ENCODE measurements around the gene MEX3B.
A peak's percentile ranks its signal among the peaks of the same experiment; 100 is the strongest.
"Not testable (repeated sequence)": the region's sequence is repeated elsewhere in the genome, so short reads cannot be mapped to it uniquely, and the experiment has no call there.

Gene MEX3B

GRCh38 chr15:82031871-82032270, 13.9 kb downstream of the MEX3B start:
- Histone ChIP-seq H3K56ac (ENCODE audit: low read length) (no peak overlapping the region), H3K4me3 (ENCODE audit: low read length) (no peak overlapping the region), H3K4me2 (ENCODE audit: low read length) (no peak overlapping the region), H4K5ac (ENCODE audit: low read length) (no peak overlapping the region), H3K4ac (ENCODE audit: low read depth, low read length) (no peak overlapping the region), H3K23ac (ENCODE audit: low read length) (no peak overlapping the region), H2BK120ac (ENCODE audit: low read depth, low read length) (no peak overlapping the region), H2BK15ac (replicated peaks; ENCODE audit: low read depth) (no peak overlapping the region), H2BK5ac (ENCODE audit: low read length) (no peak overlapping the region), H3K27ac (ENCODE audit: low read depth, low read length) (no peak overlapping the region), H3K27me3 (ENCODE audit: insufficient read depth, low read length, poor library complexity) (no peaks in the 10 kb centered on the region), H3K9ac (ENCODE audit: low read length) (no peak overlapping the region), H2AK5ac (ENCODE audit: low read length) (no peak overlapping the region), H3K36me3 (ENCODE audit: control insufficient read depth, insufficient read depth, low read length) (no peaks in the 10 kb centered on the region), H3K18ac (ENCODE audit: low read length) (no peak overlapping the region), H3K79me1 (ENCODE audit: low read length) (no peaks in the 10 kb centered on the region), H3K4me1 (ENCODE audit: control insufficient read depth, low read depth, low read length) (no peaks in the 10 kb centered on the region), H3K79me2 (ENCODE audit: control insufficient read depth, insufficient read depth, low read length) (no peaks in the 10 kb centered on the region), H4K8ac (ENCODE audit: low read depth, low read length) (no peak overlapping the region)
- no peak for DNase-seq
- WGBS (ENCODE audit: extremely low coverage, insufficient coverage, low lambda C conversion rate) = no CpG with 5 or more reads among the region's 5 CpGs

- Histone ChIP-seq H3K9ac (ENCODE audit: low read length) (no peak overlapping the region), H2BK5ac (ENCODE audit: low read length) (no peak overlapping the region), H2BK15ac (replicated peaks; ENCODE audit: low read depth) (no peak overlapping the region), H4K5ac (ENCODE audit: low read length) (no peak overlapping the region), H3K4me3 (ENCODE audit: low read length) (no peak overlapping the region), H3K79me1 (ENCODE audit: low read length) (no peaks in the 10 kb centered on the region), H4K8ac (ENCODE audit: low read depth, low read length) (no peak overlapping the region), H3K18ac (ENCODE audit: low read length) (no peak overlapping the region), H3K56ac (ENCODE audit: low read length) (no peak overlapping the region), H3K4me2 (ENCODE audit: low read length) (no peak overlapping the region), H3K27me3 (ENCODE audit: insufficient read depth, low read length, poor library complexity) (no peaks in the 10 kb centered on the region), H2BK120ac (ENCODE audit: low read depth, low read length) (no peak overlapping the region), H3K27ac (ENCODE audit: low read depth, low read length) (no peak overlapping the region), H3K4ac (ENCODE audit: low read depth, low read length) (no peak overlapping the region), H3K4me1 (ENCODE audit: control insufficient read depth, low read depth, low read length) (no peaks in the 10 kb centered on the region), H3K79me2 (ENCODE audit: control insufficient read depth, insufficient read depth, low read length) (no peaks in the 10 kb centered on the region), H2AK5ac (ENCODE audit: low read length) (no peak overlapping the region), H3K36me3 (ENCODE audit: control insufficient read depth, insufficient read depth, low read length) (no peaks in the 10 kb centered on the region), H3K23ac (ENCODE audit: low read length) (no peak overlapping the region)
- DNase-seq = no peak
- WGBS (ENCODE audit: extremely low coverage, insufficient coverage, low lambda C conversion rate) = no CpG with 5 or more reads among the region's 2 CpGs
These were observed 15.6 kb downstream of the MEX3B start for GRCh38 chr15:82030176-82030575.

- H3K36me3 ChIP-seq (ENCODE audit: control insufficient read depth, insufficient read depth, low read length); H3K18ac ChIP-seq (ENCODE audit: low read length); H2BK15ac ChIP-seq (replicated peaks; ENCODE audit: low read depth); H4K8ac ChIP-seq (ENCODE audit: low read depth, low read length); H3K56ac ChIP-seq (ENCODE audit: low read length); H3K4me1 ChIP-seq (ENCODE audit: control insufficient read depth, low read depth, low read length); H2BK120ac ChIP-seq (ENCODE audit: low read depth, low read length); H2AK5ac ChIP-seq (ENCODE audit: low read length); H2BK5ac ChIP-seq (ENCODE audit: low read length); H3K79me2 ChIP-seq (ENCODE audit: control insufficient read depth, insufficient read depth, low read length); H4K5ac ChIP-seq (ENCODE audit: low read length); H3K27me3 ChIP-seq (ENCODE audit: insufficient read depth, low read length, poor library complexity); H3K4me2 ChIP-seq (ENCODE audit: low read length); H3K23ac ChIP-seq (ENCODE audit: low read length); H3K4ac ChIP-seq (ENCODE audit: low read depth, low read length); H3K27ac ChIP-seq (ENCODE audit: low read depth, low read length); H3K9ac ChIP-seq (ENCODE audit: low read length); DNase-seq; H3K79me1 ChIP-seq (ENCODE audit: low read length); H3K4me3 ChIP-seq (ENCODE audit: low read length): not testable (repeated sequence)
- WGBS (ENCODE audit: extremely low coverage, insufficient coverage, low lambda C conversion rate) = no CpG with 5 or more reads among the region's 5 CpGs
These were observed 17.7 kb downstream of the MEX3B start for GRCh38 chr15:82028163-82028562.

- Histone ChIP-seq H3K4me1 (ENCODE audit: control insufficient read depth, low read depth, low read length) (no peaks in the 10 kb centered on the region), H3K23ac (ENCODE audit: low read length) (no peak overlapping the region), H2BK120ac (ENCODE audit: low read depth, low read length) (no peak overlapping the region), H3K79me2 (ENCODE audit: control insufficient read depth, insufficient read depth, low read length) (no peaks in the 10 kb centered on the region), H3K4me2 (ENCODE audit: low read length) (no peak overlapping the region), H3K36me3 (ENCODE audit: control insufficient read depth, insufficient read depth, low read length) (no peaks in the 10 kb centered on the region), H2BK15ac (replicated peaks; ENCODE audit: low read depth) (no peak overlapping the region), H3K18ac (ENCODE audit: low read length) (no peak overlapping the region), H3K9ac (ENCODE audit: low read length) (no peak overlapping the region), H4K8ac (ENCODE audit: low read depth, low read length) (no peak overlapping the region), H2AK5ac (ENCODE audit: low read length) (no peak overlapping the region), H3K4me3 (ENCODE audit: low read length) (no peak overlapping the region), H2BK5ac (ENCODE audit: low read length) (no peak overlapping the region), H3K79me1 (ENCODE audit: low read length) (no peaks in the 10 kb centered on the region), H3K56ac (ENCODE audit: low read length) (no peak overlapping the region), H3K27ac (ENCODE audit: low read depth, low read length) (no peak overlapping the region), H3K27me3 (ENCODE audit: insufficient read depth, low read length, poor library complexity) (no peaks in the 10 kb centered on the region), H4K5ac (ENCODE audit: low read length) (no peak overlapping the region), H3K4ac (ENCODE audit: low read depth, low read length) (no peak overlapping the region)
- DNase-seq = no peak
- no CpG with 5 or more reads among the region's 1 CpG for WGBS (ENCODE audit: extremely low coverage, insufficient coverage, low lambda C conversion rate)
These were observed 23.8 kb downstream of the MEX3B start for GRCh38 chr15:82021992-82022391.

- Histone ChIP-seq H3K23ac (ENCODE audit: low read length) (no peak overlapping the region), H2AK5ac (ENCODE audit: low read length) (no peak overlapping the region), H3K79me1 (ENCODE audit: low read length) (no peaks in the 10 kb centered on the region), H3K4me2 (ENCODE audit: low read length) (no peak overlapping the region), H2BK120ac (ENCODE audit: low read depth, low read length) (no peak overlapping the region), H3K4ac (ENCODE audit: low read depth, low read length) (no peak overlapping the region), H3K36me3 (ENCODE audit: control insufficient read depth, insufficient read depth, low read length) (no peaks in the 10 kb centered on the region), H3K4me1 (ENCODE audit: control insufficient read depth, low read depth, low read length) (no peaks in the 10 kb centered on the region), H3K79me2 (ENCODE audit: control insufficient read depth, insufficient read depth, low read length) (no peaks in the 10 kb centered on the region), H4K8ac (ENCODE audit: low read depth, low read length) (no peak overlapping the region), H3K27ac (ENCODE audit: low read depth, low read length) (no peak overlapping the region), H3K4me3 (ENCODE audit: low read length) (no peak overlapping the region), H2BK15ac (replicated peaks; ENCODE audit: low read depth) (no peak overlapping the region), H4K5ac (ENCODE audit: low read length) (no peak overlapping the region), H3K9ac (ENCODE audit: low read length) (no peak overlapping the region), H3K56ac (ENCODE audit: low read length) (no peak overlapping the region), H2BK5ac (ENCODE audit: low read length) (no peak overlapping the region), H3K18ac (ENCODE audit: low read length) (no peak overlapping the region), H3K27me3 (ENCODE audit: insufficient read depth, low read length, poor library complexity) (no peaks in the 10 kb centered on the region)
- WGBS (ENCODE audit: extremely low coverage, insufficient coverage, low lambda C conversion rate) = no CpG with 5 or more reads among the region's 3 CpGs
- peak; percentile 14 for DNase-seq
These were observed 25.0 kb downstream of the MEX3B start for GRCh38 chr15:82020625-82021394.

- H2BK120ac ChIP-seq (ENCODE audit: low read depth, low read length) = no peak overlapping the region
- no peak overlapping the region for H2AK5ac ChIP-seq (ENCODE audit: low read length)
- H3K23ac ChIP-seq (ENCODE audit: low read length) = no peak overlapping the region
- H3K4me1 ChIP-seq (ENCODE audit: control insufficient read depth, low read depth, low read length) = no peaks in the 10 kb centered on the region
- H3K18ac ChIP-seq (ENCODE audit: low read length) = no peak overlapping the region
- no peak overlapping the region for H2BK5ac ChIP-seq (ENCODE audit: low read length)
- no peaks in the 10 kb centered on the region for H3K27me3 ChIP-seq (ENCODE audit: insufficient read depth, low read length, poor library complexity)
- no peak overlapping the region for H3K56ac ChIP-seq (ENCODE audit: low read length)
- no peak overlapping the region for H4K8ac ChIP-seq (ENCODE audit: low read depth, low read length)
- no peaks in the 10 kb centered on the region for H3K79me2 ChIP-seq (ENCODE audit: control insufficient read depth, insufficient read depth, low read length)
- no peak overlapping the region for H3K27ac ChIP-seq (ENCODE audit: low read depth, low read length)
- no peak overlapping the region for H3K4ac ChIP-seq (ENCODE audit: low read depth, low read length)
- WGBS (ENCODE audit: extremely low coverage, insufficient coverage, low lambda C conversion rate) = no CpG with 5 or more reads among the region's 4 CpGs
- H3K4me2 ChIP-seq (ENCODE audit: low read length) = no peak overlapping the region
- no peaks in the 10 kb centered on the region for H3K36me3 ChIP-seq (ENCODE audit: control insufficient read depth, insufficient read depth, low read length)
- H2BK15ac ChIP-seq (replicated peaks; ENCODE audit: low read depth) = no peak overlapping the region
- no peak overlapping the region for H3K9ac ChIP-seq (ENCODE audit: low read length)
- H3K4me3 ChIP-seq (ENCODE audit: low read length) = no peak overlapping the region
- no peaks in the 10 kb centered on the region for H3K79me1 ChIP-seq (ENCODE audit: low read length)
- DNase-seq = no peak
- H4K5ac ChIP-seq (ENCODE audit: low read length) = no peak overlapping the region
These were observed 27.6 kb downstream of the MEX3B start for GRCh38 chr15:82018201-82018600.
